Fibroblast of lung (primary cell): ENCODE results near the gene LSAMP. TPM values are rescaled to one million over a fixed set of nuclear protein-coding genes. Genes with fewer than 3 reads are reported as not detected.
A peak's percentile ranks its signal among the peaks of the same experiment; 100 is the strongest.

Experiments used
- DNase-seq, 2 donors: peaks; one replicate each; pipeline versions ENCODE4 v3.0.0 to v3.0.0-alpha.2; 2010; ENCODE audit warnings: low read depth in 2 of 2
- H2AFZ ChIP-seq: 2 replicates; pipeline ENCODE4 v1.5.1; 2012; ENCODE audit warnings: low read length, control low read depth, inconsistent platforms
- H3K27ac ChIP-seq: 2 replicates; pipeline ENCODE4 v1.5.1; 2011; ENCODE audit warnings: low read length, control low read depth; ENCODE audit not compliant: insufficient read depth
- H3K27me3 ChIP-seq: 2 replicates; pipeline ENCODE4 v1.5.1; 2011; ENCODE audit warnings: mild to moderate bottlenecking, low read length; ENCODE audit not compliant: control insufficient read depth, insufficient read depth
- H3K36me3 ChIP-seq: 2 replicates; pipeline ENCODE4 v1.5.1; 2011; ENCODE audit warnings: low read length; ENCODE audit not compliant: control insufficient read depth, insufficient read depth
- H3K4me1 ChIP-seq: 2 replicates; pipeline ENCODE4 v1.5.1; 2011; ENCODE audit warnings: low read length; ENCODE audit not compliant: control insufficient read depth, insufficient read depth; ENCODE audit errors: extremely low read depth
- H3K4me2 ChIP-seq: 2 replicates; pipeline ENCODE4 v1.5.1; 2011; ENCODE audit warnings: low read length, control low read depth; ENCODE audit not compliant: insufficient read depth; ENCODE audit errors: extremely low read depth
- H3K4me3 ChIP-seq, 4 experiments: fragments of 200-600 bp in 1 of 4; sonication (generic) in 1 of 4; replicated peaks in 1 of 4; 2 replicates each; pipeline ENCODE4 v1.5.1; 2011 to 2016; ENCODE audit warnings: low read length in 4 of 4, low read depth in 3 of 4, mild to moderate bottlenecking in 3 of 4, control low read depth in 2 of 4, inconsistent platforms in 1 of 4, mixed read lengths in 1 of 4; ENCODE audit not compliant: insufficient read depth in 1 of 4; ENCODE audit errors: control extremely low read depth in 1 of 4
- H3K79me2 ChIP-seq: 2 replicates; pipeline ENCODE4 v1.5.1; 2012; ENCODE audit warnings: mild to moderate bottlenecking, low read length, inconsistent platforms; ENCODE audit not compliant: control insufficient read depth, insufficient read depth
- H3K9ac ChIP-seq: 2 replicates; pipeline ENCODE4 v1.5.1; 2011; ENCODE audit warnings: mild to moderate bottlenecking, low read length, control low read depth; ENCODE audit not compliant: insufficient read depth
- H3K9me3 ChIP-seq: 2 replicates; pipeline ENCODE4 v1.5.1; 2012; ENCODE audit warnings: low read depth, low read length; ENCODE audit not compliant: control insufficient read depth, insufficient read depth
- H4K20me1 ChIP-seq: 2 replicates; pipeline ENCODE4 v1.5.1; 2011; ENCODE audit warnings: low read length; ENCODE audit not compliant: control insufficient read depth, insufficient read depth; ENCODE audit errors: extremely low read depth
- EZH2 ChIP-seq: IDR thresholded peaks from 2 replicates; pipeline ENCODE4 v1.5.1; 2012; ENCODE audit warnings: low read length, control low read depth, mild to moderate bottlenecking; ENCODE audit errors: missing control alignments
- polyA plus RNA-seq, 2 donors: library from polyadenylated mRNA; depleted of rRNA in 1 of 2; stranded (reverse) in 1 of 2; unstranded in 1 of 2; fragments of >200 nt; gene quantifications; 2 replicates each; pipeline ENCODE4 v1.2.1, GENCODE V29; 2011 to 2012; ENCODE audit warnings: missing spikeins in 1 of 2
- total RNA-seq: library from RNA; depleted of rRNA; stranded (reverse); fragments of >200 nt; gene quantifications from 2 replicates; pipeline ENCODE4 v1.2.1, GENCODE V29; 2014
- TF ChIP-seq, protein P1 (sequence below), 2 donors: IDR thresholded peaks in 1 of 2; conservative IDR thresholded peaks in 1 of 2; 1 replicate in 1 of 2; 2 replicates in 1 of 2; pipeline ENCODE4 v1.5.1; 2011 to 2012; ENCODE audit warnings: low read length in 2 of 2, control low read depth in 1 of 2, inconsistent platforms in 1 of 2, low read depth in 1 of 2, mild to moderate bottlenecking in 1 of 2

LSAMP gene
- total and polyA plus RNA-seq, 2 donors (not counting 1 experiment from before 2014, with no cell fraction given) = 4.8 to 5.9 TPM

DNA sequence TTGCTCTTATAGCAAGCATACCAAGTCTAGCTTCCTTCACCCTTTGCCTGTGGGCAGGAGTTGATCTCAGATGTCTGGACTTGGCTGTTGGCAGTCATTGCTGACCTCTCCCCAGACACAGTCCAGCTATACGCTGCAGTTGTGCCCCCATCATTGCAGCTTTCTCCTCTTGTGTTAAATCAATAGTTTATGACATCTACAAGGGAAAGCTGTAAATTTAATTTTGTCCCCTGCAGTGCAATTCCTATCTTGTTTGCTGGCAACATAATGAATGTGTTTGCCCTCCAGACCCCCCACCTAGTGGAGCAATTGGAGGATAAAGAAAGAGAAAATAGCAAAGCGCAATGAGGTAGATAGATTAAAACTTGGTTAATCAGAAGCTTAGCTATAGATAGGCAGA lies 280.2 kb downstream of the LSAMP start:
- Histone ChIP-seq H3K36me3 (no peaks in the 10 kb centered on the region), H4K20me1 (no peaks in the 10 kb centered on the region), H2AFZ (no peak overlapping the region), H3K9ac (no peak overlapping the region), H3K9me3 (no peaks in the 10 kb centered on the region), H3K4me3 (no peak overlapping the region), H3K27me3 (no peaks in the 10 kb centered on the region), H3K4me1 (no peaks in the 10 kb centered on the region), H3K4me2 (no peak overlapping the region), H3K27ac (no peak overlapping the region), H3K79me2 (no peaks in the 10 kb centered on the region)
- no peak for DNase-seq
- no peak for TF ChIP-seq EZH2
- TF ChIP-seq, protein P1, sequence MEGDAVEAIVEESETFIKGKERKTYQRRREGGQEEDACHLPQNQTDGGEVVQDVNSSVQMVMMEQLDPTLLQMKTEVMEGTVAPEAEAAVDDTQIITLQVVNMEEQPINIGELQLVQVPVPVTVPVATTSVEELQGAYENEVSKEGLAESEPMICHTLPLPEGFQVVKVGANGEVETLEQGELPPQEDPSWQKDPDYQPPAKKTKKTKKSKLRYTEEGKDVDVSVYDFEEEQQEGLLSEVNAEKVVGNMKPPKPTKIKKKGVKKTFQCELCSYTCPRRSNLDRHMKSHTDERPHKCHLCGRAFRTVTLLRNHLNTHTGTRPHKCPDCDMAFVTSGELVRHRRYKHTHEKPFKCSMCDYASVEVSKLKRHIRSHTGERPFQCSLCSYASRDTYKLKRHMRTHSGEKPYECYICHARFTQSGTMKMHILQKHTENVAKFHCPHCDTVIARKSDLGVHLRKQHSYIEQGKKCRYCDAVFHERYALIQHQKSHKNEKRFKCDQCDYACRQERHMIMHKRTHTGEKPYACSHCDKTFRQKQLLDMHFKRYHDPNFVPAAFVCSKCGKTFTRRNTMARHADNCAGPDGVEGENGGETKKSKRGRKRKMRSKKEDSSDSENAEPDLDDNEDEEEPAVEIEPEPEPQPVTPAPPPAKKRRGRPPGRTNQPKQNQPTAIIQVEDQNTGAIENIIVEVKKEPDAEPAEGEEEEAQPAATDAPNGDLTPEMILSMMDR (conservative IDR thresholded peaks at IDR 0.05 in 1 of 2, IDR thresholded peaks at IDR 0.05 in 1 of 2; ENCODE audit: low read depth in 1 of 2, low read length in 2 of 2) = no peak

DNA sequence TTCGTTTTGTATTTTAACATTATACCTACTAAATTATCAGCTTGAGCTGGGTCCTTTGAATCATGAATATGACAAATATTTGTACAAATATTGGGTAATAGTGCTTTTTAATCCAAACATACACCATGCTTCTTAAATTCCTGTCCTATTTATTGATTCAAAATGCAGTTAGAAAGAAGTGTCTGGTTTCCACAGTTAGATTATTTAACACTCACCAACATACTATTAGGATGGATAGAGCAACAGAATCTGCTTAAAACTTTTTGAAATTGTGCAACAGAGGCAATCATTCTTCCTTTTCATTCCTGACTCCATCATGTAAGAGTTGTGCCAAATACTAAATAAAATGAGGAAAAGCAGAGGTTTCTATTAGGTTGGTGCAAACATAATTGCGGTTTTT lies 281.2 kb downstream of the LSAMP start:
- TF ChIP-seq EZH2 = no peak
- TF ChIP-seq, protein P1 (conservative IDR thresholded peaks at IDR 0.05 in 1 of 2, IDR thresholded peaks at IDR 0.05 in 1 of 2; ENCODE audit: low read depth in 1 of 2, low read length in 2 of 2) = no peak
- peak in 1 of 2 donors; percentile 60 for DNase-seq
- H3K36me3 ChIP-seq = no peaks in the 10 kb centered on the region
- H3K27ac ChIP-seq = no peak overlapping the region
- H3K9ac ChIP-seq = no peak overlapping the region
- no peaks in the 10 kb centered on the region for H3K9me3 ChIP-seq
- no peak overlapping the region for H2AFZ ChIP-seq
- no peaks in the 10 kb centered on the region for H3K79me2 ChIP-seq
- H3K4me1 ChIP-seq = no peaks in the 10 kb centered on the region
- H3K27me3 ChIP-seq = no peaks in the 10 kb centered on the region
- no peak overlapping the region for H3K4me3 ChIP-seq
- no peak overlapping the region for H3K4me2 ChIP-seq
- no peaks in the 10 kb centered on the region for H4K20me1 ChIP-seq

DNA sequence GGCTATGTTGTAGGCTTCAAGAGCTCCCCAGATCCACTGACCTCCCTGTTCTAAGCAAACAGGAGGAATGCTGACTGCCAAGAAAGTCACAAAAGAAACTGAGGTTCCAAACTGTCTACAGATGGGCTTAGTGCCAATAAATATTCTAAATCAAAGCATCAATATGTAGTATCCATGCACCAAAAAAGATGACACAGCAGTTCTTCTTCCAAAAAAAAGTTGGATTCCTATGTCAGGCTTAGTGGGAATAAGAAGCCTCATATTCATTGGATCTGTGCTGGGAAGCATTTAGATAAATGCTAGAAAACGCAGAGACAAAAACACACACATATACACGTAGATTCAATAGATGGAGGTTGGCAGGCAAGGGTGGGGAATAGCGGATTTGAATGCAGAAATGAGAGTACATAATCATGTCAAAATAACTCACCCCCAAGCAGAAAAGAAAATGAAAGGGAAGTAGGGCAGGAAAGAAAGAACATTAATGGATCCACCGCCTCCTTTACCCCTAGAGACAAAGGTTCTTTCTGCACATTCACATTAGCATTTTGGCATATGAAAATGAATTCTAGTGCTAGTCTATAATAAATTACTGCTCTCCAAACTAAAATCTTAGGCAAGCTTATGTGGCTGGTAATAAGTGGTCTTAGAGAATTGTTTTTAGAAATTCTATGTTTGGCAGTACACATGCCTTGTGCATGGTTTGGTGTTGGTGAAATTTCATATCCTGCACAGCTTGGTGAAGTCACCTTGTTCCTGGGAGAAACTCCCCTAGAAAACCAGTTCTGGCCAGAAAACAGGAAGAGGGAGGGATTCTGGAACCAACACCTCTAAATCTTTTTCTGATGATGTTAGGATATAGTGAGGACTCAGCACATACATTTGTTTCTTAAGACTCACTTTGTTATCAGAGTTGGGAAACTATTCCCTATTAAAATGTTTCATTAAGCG lies 283.4 kb downstream of the LSAMP start:
- Histone ChIP-seq H3K27ac (no peak overlapping the region), H3K9me3 (no peaks in the 10 kb centered on the region), H3K9ac (no peak overlapping the region), H3K4me1 (no peaks in the 10 kb centered on the region), H3K79me2 (no peaks in the 10 kb centered on the region), H3K27me3 (no peaks in the 10 kb centered on the region), H3K4me2 (no peak overlapping the region), H2AFZ (no peak overlapping the region), H4K20me1 (no peaks in the 10 kb centered on the region), H3K4me3 (no peak overlapping the region), H3K36me3 (no peaks in the 10 kb centered on the region)
- peak; percentile 4 to 15 for DNase-seq
- TF ChIP-seq, protein P1 (conservative IDR thresholded peaks at IDR 0.05 in 1 of 2, IDR thresholded peaks at IDR 0.05 in 1 of 2; ENCODE audit: low read depth in 1 of 2, low read length in 2 of 2) = no peak
